Measurements from ENCODE around the gene KLHDC3.
A peak's percentile ranks its signal among the peaks of the same experiment; 100 is the strongest.
"Not testable (repeated sequence)": the region's sequence is repeated elsewhere in the genome, so short reads cannot be mapped to it uniquely, and the experiment has no call there.

Gene KLHDC3

GRCh38 chr6:43033496-43034189 lies 19.6 kb downstream of the KLHDC3 start:
- no peak for DNase-seq

DNA sequence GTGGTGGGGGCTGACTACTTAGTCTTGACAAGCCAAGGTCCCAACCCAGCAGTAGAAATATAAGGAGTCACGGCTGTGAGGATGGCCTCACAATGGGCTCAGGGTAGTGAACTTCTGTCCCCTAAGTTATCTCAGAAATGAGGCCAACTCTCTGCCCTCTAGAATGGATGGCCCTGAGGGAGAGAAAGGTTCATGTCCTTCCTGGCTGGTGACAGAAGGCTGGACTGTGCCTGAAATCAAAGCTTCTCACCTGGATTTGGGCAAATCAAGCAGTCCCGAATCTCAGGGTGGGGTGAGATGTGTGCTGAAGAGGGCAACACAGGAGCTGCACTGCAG lies 20.1 kb downstream of the KLHDC3 start:
- DNase-seq = no peak

DNA sequence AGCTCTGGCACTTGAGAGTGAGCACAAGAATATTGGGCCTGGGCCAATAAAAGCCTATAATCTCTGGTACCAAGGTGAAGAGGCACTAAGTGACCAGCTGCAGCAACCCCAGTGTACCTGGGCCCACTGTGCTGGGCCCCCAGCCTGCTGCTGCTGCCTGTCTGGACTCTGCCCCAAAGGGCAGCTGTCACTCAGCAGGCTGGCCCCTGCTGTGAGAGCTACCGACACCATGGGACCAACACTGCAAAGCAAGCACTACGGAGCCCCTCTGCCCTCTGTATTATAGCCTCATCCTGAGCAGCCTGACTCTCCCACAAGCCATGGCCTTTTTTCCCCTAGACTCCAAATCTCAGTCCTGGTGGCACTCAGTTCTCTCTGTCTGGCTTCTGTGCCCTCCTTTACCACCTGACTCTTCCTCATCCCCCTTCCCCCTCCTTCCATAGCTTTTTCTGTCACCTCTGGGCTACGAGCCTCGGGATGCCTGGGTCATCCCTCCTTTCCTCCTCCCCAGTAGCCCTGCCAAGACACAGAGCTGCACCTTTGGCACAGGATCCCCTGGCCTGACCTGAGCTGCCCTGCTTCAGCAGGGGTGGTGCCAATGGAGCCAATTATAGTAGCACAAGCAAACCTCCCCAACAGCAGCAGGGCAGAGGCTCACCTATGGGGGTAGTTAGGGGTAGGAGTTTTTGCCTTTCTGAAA lies 21.6 kb downstream of the KLHDC3 start:
- no peak for DNase-seq

- no peak for DNase-seq
Observed at GRCh38 chr6:43036712-43037111, 22.7 kb downstream of the KLHDC3 start.

DNA sequence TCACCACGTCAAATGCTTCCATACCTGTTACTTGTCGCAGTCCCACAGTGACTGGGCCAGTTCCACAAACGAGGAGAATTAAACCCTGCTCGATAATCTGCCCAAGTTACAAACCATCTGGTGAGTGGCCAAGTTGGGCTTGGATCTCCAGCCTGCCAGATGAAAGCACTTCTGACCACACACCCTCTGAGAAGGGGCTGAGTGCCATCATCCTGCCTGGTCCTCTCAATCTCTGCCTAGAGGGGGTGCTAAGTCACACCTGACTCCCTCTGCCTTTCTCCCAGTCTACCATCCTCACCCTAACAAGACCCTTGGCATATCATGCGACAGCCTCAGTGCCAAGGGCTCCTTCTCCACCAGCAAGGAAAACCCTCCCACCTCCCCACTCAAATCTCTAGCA lies 23.1 kb downstream of the KLHDC3 start:
- no peak for DNase-seq

DNA sequence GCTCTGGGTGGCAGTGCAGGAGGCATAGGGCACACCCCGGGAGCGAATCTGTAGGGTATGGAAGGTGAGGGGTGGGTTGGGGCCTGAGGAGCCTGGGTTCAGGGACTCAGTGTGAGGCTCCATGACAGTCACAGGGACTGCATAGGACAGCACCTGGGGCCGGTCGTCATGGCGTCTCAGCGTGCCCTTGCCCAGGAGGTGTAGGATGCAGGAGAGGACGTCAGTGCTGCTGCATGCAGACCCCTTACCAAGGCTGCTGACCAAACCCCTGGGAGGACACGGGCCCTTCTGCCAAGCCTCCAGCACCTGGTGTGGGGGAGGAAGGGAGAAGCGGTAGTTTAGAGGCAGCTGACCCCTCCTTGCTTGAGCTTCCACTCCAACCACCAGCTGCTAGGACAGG lies 23.7 kb downstream of the KLHDC3 start:
- DNase-seq = no peak

- no peak for DNase-seq
Observed at GRCh38 chr6:43038727-43039126, 24.7 kb downstream of the KLHDC3 start.

DNA sequence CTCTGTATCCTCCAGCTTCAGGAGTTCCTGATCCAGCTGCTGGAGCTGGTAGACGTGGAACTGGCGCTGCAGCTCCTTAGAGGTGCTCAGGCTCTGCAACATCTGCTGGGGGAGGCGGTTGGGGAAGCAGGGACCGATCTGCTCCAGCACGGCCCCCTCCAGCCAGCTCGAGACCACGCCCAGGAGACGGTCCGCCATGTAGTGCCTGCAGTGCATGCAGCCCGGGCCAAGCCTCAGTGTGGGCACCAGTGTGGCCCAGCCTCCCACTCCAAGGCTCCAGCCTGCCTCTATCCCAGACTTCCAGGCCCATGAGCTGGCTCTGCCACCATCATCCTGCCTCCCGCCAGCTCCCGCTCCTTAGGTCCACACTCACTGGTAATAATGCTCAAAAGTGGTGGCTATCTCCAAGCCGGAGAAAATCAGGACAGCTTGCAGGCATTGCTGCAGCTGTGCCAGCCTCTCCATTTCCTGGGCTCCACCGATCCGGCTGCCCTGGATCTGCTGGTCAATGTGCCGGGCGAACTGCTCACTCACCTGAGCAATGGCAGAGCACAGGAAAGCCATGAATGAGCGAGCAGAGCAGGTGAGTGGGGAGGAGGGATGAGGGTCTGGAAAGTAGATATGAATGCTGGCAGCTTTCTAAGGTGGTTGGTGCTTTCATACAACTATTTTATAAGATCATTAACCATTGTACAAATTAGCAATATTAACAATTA lies 26.7 kb downstream of the KLHDC3 start:
- DNase-seq = no peak

GRCh38 chr6:43041475-43041874 lies 27.4 kb downstream of the KLHDC3 start:
- DNase-seq = not testable (repeated sequence)

- no peak for DNase-seq
Observed at GRCh38 chr6:43043310-43043709, 29.3 kb downstream of the KLHDC3 start.

- no peak for DNase-seq
Observed at GRCh38 chr6:43045371-43045930, 31.4 kb downstream of the KLHDC3 start.

- no peak for DNase-seq
Observed at GRCh38 chr6:43047998-43048397, 33.9 kb downstream of the KLHDC3 start.

DNA sequence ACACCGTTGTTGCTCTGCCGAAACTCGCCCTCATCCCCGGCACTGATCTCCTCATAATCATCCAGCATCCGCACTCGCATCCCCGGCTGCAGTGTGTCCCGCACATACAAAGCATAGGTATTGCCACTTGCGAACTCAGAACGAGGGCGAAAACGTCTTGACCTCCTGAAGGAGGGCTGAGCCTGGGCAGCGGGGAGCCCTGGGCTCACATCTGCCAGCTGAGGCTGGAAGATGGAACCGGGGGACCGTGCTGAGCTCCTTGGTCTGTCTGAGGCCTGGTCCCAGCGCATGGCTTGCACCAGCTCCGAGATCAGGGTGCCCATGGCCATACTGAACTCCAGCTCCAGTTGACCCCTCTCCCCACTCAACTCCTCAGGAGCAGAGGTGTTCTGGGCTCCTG lies 36.9 kb downstream of the KLHDC3 start:
- no peak for DNase-seq

DNA sequence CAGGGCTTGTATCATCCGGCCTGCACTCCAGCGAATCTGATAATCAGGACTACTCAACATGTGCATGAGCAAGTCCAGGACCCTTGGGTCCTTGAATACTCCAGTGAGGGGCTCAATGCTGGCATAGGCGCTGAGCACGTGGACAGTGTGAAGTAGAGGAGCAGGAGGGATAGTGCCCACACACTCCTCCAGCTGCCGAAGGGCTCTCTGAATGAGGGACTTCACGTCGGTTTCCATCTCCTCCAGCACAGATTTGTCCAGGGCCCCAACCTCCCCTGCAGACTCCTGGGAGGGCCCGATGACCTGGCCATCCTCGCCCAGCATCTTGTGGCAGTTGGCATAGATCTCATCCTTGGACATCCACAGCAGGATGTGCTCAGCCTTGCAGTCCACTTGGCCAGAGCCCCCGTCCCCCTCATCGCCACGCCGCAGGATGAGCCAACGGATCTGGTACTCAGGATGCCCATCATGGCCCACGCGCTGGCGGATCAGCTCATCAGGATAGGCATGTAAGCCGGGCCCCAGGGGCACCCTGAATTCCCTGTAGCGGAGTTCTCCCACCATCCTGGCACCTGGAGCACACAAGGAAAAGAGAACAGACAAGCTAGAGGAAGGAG lies 38.3 kb downstream of the KLHDC3 start:
- DNase-seq = no peak

GRCh38 chr6:43052842-43053544 lies 38.9 kb downstream of the KLHDC3 start:
- no peak for DNase-seq

- DNase-seq = peak; percentile 59
Observed at GRCh38 chr6:43053545-43054205, 39.6 kb downstream of the KLHDC3 start, which contains the start of gene CUL7. Gene CUL7 (minus strand): TSS chr6:43053851. CDS start chr6:43052788, 1,063 bp downstream.

DNA sequence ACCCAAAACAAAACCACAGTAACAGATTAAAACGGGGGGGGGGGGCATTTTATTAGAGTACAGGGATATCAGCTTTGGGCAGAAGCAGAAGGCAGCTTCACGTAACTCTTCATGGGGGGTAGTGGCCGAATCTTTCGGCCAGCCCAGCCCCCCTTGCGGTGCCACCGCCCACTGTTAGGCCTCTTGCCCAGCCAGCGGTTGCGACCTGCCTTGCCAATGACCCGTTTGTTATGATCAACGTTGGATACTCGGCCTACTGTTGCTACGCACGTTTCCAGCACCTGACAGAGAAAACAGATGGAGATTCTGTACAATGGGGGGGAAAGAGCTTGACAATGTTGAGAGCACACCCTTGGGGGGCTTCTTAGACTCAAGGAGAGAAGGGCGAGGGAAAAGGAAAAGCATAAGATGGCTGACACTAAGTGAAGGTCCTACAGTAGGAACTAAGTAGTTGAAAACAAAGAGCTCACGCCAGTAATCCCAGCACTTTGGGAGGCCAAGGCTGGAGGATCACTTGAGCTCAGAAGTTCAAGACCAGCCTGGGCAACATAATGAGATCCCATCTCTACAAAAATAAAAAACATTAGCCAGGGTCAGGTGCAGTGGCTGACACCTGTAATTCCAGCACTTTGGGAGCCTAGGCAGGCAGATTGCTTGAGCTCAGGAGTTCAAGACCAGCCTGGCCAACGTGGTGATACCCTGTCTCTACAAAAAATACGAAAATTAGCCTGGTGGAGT lies 40.3 kb downstream of the KLHDC3 start:
- no peak for DNase-seq

DNA sequence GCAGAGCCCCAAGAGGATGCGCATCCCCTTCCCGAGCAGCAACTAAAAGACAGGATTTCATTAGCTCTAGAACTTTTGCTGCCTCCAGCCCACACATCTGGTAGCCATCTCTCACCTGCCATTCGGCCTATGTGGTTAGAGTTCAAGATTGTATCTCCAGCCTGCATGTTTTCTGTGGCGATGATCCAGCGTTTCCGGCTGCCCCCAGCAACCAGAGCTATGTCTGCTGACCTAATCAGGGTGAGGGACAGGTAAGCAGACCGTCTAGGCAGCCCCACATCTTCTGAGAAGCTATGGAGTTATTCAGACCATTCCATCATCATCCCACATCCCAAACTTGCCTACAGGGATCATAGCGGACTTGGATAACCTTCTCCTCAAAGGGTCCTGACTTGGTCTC lies 41.9 kb downstream of the KLHDC3 start:
- no peak for DNase-seq

- DNase-seq = no peak
Observed at GRCh38 chr6:43058531-43058930, 44.5 kb downstream of the KLHDC3 start.

- peak; percentile 78 for DNase-seq
Observed at GRCh38 chr6:43059168-43060033, 45.4 kb downstream of the KLHDC3 start, which contains the start of the genes KLC4 and MRPL2. Gene KLC4 (plus strand): TSS chr6:43059631. CDS start chr6:43061336, 1,705 bp downstream. Gene MRPL2 (minus strand): TSS chr6:43059434. CDS start chr6:43059381, 53 bp downstream.

Measured in SIG-M5 (cell line).